HG03280 (cell line): ENCODE data around the gene CDC37.

ENCODE experiments used
- ATAC-seq: cut with Tn5 transposase; IDR thresholded peaks from one replicate; pipeline ENCODE4 v1.9.1; 2021; ENCODE audit warnings: mild to moderate bottlenecking, moderate library complexity; ENCODE audit not compliant: unreplicated experiment

The CDC37 gene

DNA sequence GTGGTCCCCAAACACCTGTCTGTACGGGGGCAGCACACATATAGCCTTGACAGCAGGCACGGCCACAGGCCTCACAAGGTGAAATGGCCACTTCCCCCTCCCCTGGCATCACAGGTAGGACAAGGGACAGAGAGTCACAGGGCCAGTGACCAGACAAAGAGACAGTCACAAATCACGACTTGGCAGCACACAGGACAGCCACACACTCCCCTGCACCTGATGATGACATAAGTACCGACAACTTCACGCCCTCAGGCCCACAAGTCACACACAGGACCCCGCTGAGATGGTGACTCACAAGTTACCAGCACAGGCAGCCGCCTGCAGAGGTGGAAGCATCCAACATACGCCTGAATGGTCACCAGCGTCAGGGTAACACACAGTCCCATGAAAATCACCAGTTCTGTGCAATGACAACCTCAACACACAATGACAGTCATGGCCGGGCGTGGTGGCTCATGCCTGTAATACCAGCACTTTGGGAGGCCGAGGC is 39.5 kb downstream of the CDC37 start:
- ATAC-seq: no peak

DNA sequence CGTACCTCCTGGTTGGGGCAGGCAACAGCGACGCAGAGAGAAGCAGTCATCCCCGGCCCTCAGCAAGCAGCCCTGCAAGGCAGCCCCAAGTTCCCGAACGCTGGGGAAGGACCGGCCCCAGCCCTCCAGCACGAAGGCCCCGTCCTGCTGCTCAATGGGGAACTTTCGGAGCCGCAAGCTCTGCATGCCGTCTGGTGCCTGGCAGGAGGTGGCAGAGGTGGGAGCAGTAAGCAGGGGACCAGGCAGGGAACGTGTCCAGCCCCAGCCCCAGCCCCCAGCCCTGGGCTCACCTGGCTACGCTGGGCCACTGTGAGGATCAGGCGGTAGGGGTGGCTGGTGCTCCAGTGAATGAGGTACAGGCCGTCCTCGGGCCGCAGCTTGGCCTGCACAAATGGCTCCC is 41.1 kb downstream of the CDC37 start:
- ATAC-seq: no peak

DNA sequence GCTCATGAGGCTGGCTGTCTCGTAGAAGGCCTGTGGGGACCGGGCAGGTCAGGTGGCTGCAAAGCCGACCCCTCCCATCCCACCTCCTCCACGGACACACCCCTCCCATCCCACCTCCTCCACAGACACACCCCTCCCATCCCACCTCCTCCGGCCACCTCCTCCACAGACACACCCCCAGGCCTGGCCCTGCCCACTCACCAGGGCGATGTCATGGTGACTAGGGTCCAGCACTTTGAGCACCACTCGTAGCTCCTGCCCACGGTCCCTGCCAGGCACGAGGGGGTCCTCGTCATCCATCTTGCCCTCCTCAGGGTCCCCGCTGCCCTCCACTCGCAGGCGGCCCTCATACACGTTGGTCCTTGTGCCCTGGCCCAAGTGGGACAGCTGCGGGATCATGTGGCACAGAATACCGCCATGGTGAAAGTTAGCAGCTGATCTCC is 41.8 kb downstream of the CDC37 start:
- ATAC-seq: no peak

- ATAC-seq: no peak
These were observed 46.9 kb downstream of the CDC37 start for GRCh38 chr19:10356431-10356830.

DNA sequence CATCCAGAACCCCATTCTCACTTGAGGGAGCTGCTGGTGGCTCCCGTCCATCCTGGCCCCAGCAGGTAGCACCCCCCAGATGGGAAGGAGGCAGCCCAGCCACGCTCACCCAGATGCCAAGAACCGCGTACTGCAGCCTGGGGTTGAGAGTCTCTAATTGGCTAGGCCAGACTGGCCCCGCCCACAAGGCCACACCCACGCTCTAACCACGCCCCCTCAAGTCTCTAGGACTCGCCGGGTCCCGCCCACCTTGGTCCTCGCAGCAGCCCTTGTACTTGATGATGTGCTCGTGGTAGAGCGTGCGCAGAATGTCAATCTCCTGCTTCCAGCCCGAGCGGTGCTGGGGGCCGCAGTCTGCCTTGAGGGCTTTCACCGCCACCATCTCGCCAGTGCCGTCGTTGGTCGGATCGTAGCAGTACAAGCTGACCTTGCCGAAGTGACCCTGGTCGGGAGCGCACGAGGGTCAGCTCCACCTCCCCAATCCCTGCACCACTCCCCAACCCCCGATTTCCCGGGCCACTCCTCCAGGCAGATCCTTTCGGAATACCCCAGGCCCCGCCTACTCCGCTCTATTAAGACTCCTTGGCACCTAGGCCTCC is 49.5 kb downstream of the CDC37 start:
- ATAC-seq: no peak

GRCh38 chr19:10352764-10353671 is 50.3 kb downstream of the CDC37 start:
- no peak for ATAC-seq

DNA sequence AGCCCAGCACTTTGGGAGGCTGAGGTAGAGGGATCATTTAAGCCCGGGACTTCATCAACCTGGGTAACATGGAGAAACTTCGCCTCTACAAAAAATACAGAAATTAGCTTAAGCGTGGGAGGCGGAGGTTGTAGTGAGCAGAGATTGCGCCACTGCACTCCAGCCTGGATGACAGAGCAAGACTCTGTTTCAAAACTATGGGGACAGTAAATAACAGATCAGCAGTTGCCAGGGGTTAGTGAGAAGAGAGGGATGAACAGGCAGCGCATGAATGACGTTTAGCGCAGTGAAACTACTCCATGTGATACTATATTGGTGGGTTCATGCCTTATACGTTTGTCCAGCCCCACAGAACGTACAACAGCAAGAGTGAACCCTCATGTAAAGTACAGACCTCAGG is 56.8 kb downstream of the CDC37 start:
- no peak for ATAC-seq

- no peak for ATAC-seq
These were observed 58.6 kb downstream of the CDC37 start for GRCh38 chr19:10344780-10345179.

- ATAC-seq: no peak
These were observed 59.8 kb downstream of the CDC37 start for GRCh38 chr19:10343495-10343894.
